Measurements from ENCODE around the gene OBSL1.

GRCh38 chr2:219538504-219538951 is 32.8 kb downstream of the OBSL1 start:
- no peak for TF ChIP-seq CTCF (IDR thresholded peaks at IDR 0.05; ENCODE audit: low read depth, low read length, poor library complexity, severe bottlenecking)
- TF ChIP-seq EZH2phosphoT487 (IDR thresholded peaks at IDR 0.05; ENCODE audit: borderline replicate concordance, low read length): no peak
